Articular chondrocyte of knee joint (primary cell): ENCODE data around the gene TTC5. TPM values are rescaled to one million over a fixed set of nuclear protein-coding genes. Genes with fewer than 3 reads are reported as not detected.

Experiments
- small RNA-seq: library from RNA; depleted of rRNA; stranded (forward); fragments of <200 nt; gene quantifications from one replicate; pipeline ENCODE3, GENCODE V24; 2012
- total RNA-seq: library from RNA; depleted of rRNA; stranded (reverse); fragments of >200 nt; gene quantifications from 2 replicates; pipeline ENCODE4 v1.2.3, GENCODE V29; 2012

The TTC5 gene
- 15.7 and 17.6 TPM in 2 replicates for total RNA-seq

GRCh38 chr14:20305265-20306078 is at the start of gene TTC5:
TTC5 (minus strand) TSS chr14:20305951; CDS start chr14:20305937, 14 bp downstream.

GRCh38 chr14:20343092-20343861 is 37.5 kb upstream of the TTC5 start, which contains the start of gene PARP2:
PARP2 (plus strand) TSS chr14:20343635; CDS start chr14:20343642, 7 bp downstream.

GRCh38 chr14:20332788-20333493 is 27.2 kb upstream of the TTC5 start, which contains the start of gene CCNB1IP1:
CCNB1IP1 (minus strand) TSS chr14:20333279; CDS start chr14:20316523, 16,756 bp downstream.

Small RNA genes lying within 50 kb of the gene (small RNA-seq; reads per million reads assigned to genes)
- gene SNORA79B (0.88 reads per million, percentile 36 among the genes with 10 or more reads in this experiment), gene SNORD126 (53.5 reads per million, percentile 97 among the genes with 10 or more reads in this experiment)

Other genes with a start within 250 kb of the TTC5 start
- not detected in 2 replicates for gene OR4L1, start 245.9 kb downstream of the TTC5 start, total RNA-seq
- gene OR4K17, start 195.2 kb downstream of the TTC5 start, total RNA-seq = not detected in 2 replicates
- gene OR4N5, start 167.1 kb downstream of the TTC5 start, total RNA-seq = not detected in 2 replicates
- not detected in 2 replicates for gene OR11G2, start 115.1 kb downstream of the TTC5 start, total RNA-seq
- not detected in 2 replicates for gene OR11H6, start 82.2 kb downstream of the TTC5 start, total RNA-seq
- gene OR11H7, start 77.0 kb downstream of the TTC5 start, total RNA-seq = not detected in 2 replicates
- not detected in 2 replicates for gene OR11H4, start 66.7 kb downstream of the TTC5 start, total RNA-seq
- gene CCNB1IP1, start 27.3 kb upstream of the TTC5 start, total RNA-seq = 40.1 and 40.6 TPM in 2 replicates
- 7.3 and 11.2 TPM in 2 replicates for gene PARP2, start 37.7 kb upstream of the TTC5 start, total RNA-seq
- gene TEP1, start 107.5 kb upstream of the TTC5 start, total RNA-seq = 25.0 and 27.2 TPM in 2 replicates
- gene KLHL33, start 130.2 kb upstream of the TTC5 start, total RNA-seq = 0.13 and 0.22 TPM in 2 replicates
- gene OSGEP, start 148.9 kb upstream of the TTC5 start, total RNA-seq = 39.3 and 45.1 TPM in 2 replicates
- gene APEX1, start 149.3 kb upstream of the TTC5 start, total RNA-seq = 58.0 and 73.2 TPM in 2 replicates
- gene PIP4P1, start 155.5 kb upstream of the TTC5 start, total RNA-seq = 19.9 and 21.6 TPM in 2 replicates
- 30.3 and 38.5 TPM in 2 replicates for gene PNP, start 163.5 kb upstream of the TTC5 start, total RNA-seq
- not detected in 2 replicates for gene RNASE10, start 199.6 kb upstream of the TTC5 start, total RNA-seq